Femur (tissue), 1 donor: ENCODE measurements around the gene THTPA.
"Not testable (repeated sequence)": the region's sequence is repeated elsewhere in the genome, so short reads cannot be mapped to it uniquely, and the experiment has no call there.

Source experiments
- DNase-seq: peaks from one replicate; pipeline ENCODE4 v3.0.0-alpha.2; 2017

Gene THTPA

DNA sequence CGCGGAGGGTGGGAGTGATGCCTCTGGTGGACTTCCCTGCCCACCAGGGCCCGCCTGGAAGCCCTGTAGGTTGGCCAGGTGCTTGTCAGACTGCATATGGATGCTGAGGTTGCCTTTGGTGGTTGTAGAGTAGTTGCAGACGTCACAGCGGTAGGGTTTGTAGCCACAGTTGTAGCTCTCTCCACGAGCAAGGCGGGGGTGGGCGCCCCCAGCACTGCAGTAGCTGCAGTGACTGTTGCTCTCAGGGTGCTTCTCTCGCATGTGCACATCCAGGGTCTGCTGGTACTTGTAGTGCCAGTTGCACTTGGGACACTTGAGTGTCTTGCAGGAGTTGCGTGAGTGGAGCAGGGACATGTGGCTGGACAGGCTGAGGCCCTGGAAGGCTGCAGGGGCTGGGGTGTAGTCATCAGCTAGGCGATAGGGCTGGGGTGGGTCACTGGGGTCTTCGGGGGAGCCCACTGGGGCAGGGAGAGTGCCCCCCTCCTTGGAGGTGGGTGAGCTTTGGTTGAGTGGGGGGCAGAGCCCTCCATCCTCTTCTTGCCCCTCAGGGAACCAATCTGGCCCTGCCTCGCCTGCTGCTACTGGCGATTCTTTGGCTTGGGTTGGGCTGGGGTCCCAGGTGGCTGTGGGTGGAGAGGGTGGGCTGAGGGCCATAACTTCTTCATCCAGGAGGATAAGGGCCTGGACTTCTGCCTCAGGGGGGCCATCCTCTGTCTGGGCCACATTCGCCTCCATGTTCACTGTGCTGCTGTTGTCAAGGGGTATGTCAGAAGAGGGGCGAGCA, 22.2 kb upstream of the THTPA start:
- DNase-seq, result no peak

DNA sequence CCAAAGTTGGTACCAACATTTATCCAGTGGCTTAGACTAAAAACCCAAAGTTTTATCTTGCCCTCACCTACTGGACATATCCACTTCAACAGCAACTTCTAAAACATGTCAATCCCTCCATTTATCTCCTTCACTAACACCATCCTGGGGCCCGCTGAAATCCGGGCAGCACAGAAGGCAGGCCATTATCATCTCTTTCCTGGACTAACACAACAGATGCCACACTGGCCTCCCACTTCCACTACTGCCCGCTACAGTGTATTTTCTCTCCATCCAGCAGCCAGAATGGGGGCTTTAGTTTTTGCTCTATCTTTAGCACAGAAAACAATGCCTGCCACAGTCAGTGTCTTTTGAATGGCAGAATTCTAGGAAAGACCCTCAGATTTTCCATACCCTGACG, 20.1 kb upstream of the THTPA start:
- no peak for DNase-seq

DNA sequence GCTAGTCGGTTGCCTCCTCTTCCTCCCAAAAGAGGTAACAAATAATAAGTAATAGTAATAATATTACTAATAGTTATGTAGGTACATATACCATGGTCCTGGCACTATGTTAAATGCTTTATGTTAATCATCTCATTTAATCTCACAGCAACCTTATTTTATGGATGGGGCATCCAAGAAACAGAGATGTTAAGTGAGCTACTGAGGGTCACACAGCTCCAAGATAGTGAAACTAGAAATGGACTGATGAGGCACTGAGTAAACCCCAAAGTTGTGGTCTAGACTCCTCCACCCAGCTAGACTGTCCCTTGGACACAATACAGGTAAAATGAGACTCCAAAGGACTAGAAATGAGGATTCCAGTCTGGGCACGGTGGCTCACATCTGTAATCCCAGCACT, 19.6 kb upstream of the THTPA start:
- DNase-seq, result no peak

DNA sequence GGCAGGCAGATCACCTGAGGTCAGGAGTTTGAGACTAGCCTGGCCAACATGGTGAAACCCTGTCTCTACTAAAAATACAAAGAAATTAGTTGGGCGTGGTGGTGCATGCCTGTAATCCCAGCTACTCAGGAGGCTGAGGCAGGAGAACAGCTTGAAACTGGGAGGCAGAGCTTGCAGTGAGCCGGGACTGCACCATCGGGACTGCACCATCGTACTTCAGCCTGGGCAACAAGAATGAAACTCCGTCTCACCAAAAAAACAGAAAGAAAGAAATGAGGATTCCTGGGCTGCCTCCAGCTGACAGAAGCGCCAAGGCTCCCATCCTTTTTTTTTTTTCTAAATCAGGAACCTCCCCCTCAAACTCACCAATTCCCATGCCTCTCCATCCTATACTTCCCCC, 19.2 kb upstream of the THTPA start:
- DNase-seq, result not testable (repeated sequence)

DNA sequence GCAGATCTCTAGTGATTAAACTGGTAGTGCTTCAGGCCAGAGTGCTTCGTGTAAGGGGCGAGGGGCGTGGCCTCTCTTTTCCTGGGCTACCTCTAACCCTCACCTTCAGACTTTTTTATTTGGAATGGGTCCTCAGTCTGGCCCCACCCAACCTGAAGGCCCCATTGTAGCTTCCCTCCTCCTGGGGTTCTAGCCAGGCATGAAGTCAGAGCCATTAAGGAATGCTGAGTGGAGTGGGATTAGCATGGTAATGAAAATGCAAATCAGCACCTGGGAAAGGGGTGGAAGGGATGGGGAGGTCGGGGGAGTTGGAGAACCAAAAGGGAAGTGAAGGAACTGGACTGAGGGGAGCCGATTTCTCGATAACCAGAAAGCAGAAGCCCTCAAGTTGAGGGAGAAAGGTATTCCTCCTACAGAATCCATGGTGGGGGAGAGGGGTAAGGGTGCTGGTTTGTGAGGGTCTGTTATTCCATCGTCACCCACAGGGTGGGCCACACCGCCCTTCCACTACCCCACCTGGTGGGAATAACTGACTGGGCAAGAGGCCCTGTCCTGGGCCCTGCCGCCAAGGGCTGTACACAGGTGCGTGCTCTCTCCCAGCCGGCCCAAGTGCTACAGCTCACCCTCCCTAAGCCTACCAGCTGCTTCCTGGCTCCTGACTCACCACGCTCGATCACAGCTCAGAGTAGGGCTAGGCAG, 18.6 kb upstream of the THTPA start:
- DNase-seq, result no peak

DNA sequence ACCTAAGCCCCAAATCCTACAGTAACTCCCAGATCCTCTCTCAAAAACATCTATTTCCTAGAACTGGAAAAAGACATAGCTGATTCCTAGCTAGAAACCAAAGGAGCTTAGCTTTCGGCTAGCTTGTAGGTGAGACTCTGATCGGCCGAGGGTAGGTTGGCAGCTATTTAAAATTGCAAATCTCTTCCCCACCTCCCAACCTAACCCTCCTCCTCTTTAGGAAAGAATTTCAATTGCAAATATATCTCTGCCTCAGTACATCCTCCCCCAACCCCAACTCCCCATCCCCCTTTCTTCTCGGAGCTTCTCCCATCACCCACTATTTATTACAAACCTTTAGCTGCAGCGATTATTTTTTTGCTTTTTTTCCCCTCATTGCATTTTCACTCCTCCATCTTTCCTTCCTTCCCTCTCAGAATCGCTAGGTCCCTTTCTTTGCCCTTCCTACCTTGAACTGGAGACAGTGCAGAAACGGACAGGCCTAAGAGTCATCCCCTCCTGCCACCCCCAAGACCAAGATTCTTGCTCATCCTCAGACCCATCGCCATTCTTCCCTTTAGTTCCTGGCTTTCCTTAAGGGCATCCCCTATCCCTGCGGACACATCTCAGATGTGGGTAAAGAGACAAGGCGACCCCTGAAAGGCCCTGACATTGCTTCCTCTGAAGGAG, 17.9 kb upstream of the THTPA start:
- DNase-seq, result no peak

DNA sequence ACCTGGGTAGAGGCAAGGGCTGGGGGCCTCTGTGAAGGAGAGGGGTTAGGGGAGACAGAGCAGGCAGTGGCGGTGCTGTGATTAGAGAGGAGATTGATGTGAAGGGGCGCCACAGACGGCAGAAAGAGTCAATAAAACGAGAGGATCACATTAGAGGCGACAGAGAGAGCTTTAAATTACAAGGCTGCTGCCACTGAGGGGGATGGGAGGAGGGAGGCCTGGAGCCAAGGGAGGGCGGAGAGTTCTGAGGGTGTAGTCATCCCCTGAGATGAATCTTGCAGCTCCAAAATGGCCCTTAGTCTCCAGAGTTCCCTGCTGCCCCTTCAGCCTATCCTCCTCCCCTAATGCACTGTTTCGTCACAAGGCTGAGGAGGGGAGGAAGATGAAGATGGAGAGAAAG, 17.3 kb upstream of the THTPA start:
- peak; percentile 57 for DNase-seq

DNA sequence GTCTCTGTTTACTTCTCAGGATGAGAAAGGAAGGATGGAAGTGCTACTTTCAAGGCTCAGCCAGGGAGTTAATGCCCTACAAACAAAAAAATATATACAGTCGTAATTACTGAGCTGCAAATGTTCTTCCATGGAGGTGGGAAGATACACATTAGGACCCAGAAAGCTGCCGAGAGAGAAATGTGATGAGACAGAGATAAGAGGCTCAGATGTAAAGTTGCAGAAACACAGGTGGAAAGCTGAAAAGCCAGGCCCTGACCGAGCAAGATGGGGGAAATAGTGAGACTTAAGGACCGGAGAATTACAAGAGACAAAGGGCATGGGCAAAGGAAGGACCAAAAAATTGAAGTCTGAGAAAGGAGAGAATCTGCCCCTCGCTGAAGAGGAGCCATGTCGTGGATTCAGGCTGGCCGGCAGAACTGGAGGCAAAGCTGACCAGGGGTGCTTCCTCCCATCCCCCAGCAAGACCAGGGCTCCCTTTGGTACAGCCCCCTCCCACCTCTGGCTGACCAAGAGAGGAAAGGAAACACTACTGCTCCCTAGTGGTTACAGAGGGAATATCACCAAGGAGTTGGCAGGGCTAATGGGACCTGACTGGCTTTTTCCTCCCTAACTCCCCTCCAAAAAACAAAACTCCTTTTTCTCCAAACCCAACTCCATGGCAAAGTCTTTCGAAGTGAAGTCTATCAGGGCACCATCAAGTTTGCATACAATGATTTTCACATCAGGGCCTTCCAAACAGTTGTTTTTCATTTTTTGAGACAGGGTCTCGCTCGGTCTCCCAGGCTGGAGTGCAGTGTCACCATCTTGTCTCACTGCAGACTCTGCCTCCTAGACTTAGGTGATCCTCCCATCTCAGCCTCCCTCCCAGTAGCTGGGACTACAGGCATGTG, 16.6 kb upstream of the THTPA start:
- peak; percentile 40 for DNase-seq

DNA sequence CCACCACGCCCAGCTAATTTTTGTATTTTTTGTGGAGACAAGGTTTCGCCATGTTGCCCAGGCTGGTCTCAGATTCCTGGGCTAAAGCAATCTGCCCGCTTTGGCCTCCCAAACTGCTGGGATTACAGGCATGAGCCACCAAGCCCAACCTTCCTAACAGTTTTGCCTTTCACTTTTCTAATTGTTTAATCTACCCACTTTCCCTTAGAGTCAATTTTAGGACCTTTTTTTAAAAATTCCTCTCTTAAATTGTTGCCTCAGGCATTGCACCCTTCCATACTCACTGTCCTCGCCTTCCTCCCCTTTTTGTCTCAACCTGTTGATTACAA, 16.0 kb upstream of the THTPA start:
- no peak for DNase-seq

DNA sequence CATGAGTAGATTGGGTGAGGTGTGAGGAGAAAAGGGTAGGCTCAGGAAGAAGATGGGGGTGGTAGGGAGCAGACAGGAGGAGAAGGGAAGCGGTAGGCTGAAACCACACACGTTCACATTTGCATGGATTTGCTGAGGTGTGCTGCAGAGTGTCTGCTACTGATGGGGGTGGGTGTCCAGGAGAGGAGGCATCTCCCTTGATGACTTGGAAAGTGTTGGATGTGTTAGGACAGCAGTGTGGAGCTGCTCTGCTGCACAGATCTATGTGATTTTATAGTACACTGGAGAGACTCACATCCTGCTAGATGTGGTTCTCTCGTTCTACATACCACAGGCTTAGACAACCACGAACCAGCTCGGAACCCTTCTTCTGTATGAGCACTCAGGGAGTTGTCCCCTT, 13.8 kb upstream of the THTPA start:
- no peak for DNase-seq

DNA sequence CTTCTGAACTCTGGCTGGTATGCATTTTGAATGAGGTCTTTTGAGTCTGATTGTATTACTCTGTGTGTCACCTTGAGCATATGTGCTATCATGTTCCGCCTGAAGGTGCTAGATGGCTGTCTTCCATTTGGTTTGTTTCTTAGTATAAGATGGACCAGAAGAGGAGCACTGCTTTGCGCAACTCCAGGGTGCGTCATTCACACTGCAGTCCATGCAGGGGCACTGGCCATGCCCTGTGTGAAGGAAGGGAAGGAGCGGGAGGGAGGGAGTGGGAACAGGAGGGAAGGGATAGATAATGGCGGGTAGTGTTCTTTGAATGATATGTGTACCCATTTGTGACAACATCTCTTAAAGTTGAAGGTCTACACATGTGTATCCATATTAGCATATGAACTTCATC, 12.7 kb upstream of the THTPA start:
- no peak for DNase-seq

DNA sequence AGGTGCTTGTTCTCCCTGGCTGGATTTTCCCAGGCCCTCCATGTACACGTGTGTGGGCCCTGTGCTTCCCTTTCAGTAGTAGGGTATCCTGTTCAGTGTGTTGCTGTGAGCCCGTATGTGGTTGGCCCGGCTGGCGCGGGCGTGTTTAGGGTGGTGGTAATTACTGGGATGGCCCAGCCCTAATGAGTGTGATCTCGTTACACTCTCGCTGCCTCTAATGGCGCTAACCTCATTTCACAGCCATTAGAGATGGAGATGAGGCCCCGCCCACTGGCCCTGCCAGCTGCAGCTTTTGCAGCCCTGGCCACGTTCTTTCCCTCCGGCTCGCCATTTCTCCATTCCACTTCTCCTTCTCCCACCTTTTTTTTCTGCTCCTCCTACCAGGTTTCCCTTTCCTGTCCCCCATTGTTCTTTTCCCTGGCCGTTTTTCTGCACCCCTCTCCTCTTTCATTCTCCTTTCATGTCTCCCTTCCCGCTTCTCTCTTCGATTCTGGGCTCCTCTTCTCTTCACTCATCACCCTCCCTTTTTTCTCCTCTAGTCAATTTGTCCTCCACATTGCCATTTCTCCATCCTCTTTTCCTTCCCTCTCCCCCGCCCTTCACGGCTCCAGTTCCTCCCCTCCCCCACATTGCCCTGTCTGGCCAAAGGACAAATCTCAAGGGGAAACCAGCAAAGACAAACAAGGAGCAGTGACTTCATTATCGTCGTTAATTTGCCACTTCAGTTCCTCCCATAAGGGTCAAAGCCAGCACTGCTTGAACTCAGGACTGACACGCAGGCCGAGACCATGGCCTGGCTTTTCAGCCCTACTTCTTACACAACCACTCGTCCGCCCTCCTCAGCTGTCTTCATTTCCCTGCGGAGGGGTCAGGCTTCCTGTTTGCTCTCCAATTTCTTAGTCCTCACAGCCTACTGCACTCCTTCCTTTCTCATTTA, 11.3 kb upstream of the THTPA start:
- DNase-seq, result no peak

DNA sequence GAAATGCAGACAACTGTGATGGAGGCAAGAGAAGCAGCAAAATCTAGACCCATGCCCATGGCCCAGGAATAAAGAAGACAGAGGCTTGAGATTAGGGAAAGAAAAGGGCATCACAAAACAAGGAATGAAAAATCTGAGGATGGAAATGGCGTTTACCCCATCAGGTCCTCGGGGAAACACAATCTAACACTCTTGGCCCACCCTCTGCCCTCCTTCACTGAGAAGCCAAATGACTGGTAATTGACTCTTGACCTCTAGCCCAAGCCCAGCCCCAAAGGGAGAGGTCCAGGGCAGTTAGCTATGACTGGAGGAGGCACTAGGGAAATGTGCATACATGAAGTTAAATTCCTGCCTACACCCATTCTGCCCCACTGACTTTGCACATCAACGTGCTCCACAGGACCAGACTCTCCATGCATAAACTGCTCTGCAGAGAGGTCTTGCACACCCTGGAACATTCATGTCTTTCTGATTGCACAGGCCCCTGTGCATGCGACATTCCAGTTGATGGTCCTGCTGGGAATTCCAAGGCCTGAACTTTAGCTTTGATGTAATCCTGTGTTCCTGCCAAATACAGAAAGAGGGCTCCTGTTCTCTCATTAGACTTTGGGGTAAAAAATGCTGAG, 10.2 kb upstream of the THTPA start:
- no peak for DNase-seq

DNA sequence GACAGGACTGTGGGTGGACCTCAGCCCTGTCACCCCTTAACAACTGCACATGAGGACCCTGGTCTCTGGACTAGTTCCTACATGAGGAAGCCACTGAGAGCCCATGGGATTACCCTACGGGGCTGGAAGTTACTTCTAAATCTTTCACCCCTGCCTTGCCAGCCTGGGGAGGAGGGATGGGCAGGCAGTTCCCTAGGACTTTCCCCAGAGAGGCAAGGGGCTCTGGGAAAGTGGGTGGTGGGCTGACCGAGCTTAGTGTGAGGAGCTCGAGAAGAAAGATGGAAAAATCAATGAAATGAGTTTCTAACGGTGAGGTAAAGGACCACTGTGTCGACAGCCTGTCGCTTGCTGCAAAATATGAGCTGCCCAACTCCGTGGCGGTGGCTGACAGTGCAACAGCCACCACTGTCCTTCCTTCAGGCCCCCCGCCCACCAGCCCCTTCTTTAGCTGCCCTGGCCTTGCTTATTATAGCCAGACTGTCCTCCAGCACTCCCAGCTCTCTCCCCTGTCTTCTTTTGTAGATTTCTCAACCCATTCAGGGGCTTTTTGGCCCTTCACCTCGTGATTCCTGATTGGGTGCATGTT, 9.5 kb upstream of the THTPA start:
- no peak for DNase-seq

DNA sequence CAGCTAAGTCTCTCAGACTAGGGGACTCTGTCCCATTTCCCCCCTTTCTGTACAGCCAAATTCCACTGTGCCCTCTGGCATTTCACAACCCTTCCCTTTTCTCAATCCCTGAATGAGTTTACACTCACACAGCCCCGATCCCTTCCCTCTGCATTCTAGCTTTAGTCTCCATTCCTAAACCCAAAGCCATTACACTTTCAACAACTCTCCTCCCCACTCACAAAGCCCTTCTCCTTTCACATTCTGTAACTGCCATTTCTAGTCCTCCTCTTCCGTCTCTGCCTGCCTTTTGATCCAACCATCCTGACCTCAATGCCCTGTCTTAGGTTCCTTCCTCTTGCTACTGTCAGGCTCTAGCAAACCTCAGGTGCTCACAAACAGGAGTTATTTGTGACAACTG, 8.1 kb upstream of the THTPA start:
- no peak for DNase-seq

DNA sequence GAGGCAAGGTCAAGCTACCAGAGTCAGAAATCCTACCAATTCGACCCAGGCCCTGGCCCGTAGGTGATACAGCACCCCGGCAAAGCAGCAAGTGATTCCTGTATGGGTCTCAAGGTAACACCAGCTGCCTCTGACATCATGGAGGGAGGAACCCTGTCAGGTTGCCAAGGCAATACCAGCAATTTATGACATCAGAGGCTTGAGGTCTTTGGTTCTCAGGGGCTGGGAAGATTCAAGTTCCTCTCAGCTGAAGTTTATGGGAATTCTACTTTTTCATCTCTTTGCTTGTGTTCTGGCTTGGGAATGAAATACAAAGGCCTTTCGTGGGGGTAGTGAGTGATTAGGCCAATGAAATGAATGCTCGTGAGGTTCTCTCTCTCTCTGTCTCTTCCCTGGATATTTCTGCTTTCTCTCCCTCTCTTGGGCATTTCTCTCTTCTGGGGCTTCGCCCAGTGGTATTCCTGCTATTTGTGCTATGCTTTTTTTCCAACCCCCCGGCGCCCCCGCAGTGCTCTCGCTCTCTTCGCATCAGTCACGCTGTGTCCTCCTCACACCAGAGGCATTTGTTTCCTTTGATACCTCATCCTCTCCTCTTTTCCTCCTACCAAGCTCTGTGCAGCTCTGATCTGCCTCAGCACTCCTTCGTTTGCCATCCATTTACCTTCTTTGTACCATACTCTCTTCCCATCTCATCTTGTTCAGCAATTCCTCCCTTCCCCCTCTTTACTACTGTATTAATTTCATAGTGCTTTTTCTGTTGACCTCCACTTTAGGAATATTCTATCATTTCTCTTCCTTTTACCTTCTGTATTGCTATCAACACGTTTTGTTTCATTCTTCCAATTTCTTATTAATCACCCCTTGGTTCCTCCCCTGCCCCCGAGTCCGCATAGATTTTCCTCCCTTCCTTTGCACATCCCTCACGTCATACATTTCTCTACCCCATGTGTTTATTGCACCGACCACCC, 7.4 kb upstream of the THTPA start:
- DNase-seq, result no peak

DNA sequence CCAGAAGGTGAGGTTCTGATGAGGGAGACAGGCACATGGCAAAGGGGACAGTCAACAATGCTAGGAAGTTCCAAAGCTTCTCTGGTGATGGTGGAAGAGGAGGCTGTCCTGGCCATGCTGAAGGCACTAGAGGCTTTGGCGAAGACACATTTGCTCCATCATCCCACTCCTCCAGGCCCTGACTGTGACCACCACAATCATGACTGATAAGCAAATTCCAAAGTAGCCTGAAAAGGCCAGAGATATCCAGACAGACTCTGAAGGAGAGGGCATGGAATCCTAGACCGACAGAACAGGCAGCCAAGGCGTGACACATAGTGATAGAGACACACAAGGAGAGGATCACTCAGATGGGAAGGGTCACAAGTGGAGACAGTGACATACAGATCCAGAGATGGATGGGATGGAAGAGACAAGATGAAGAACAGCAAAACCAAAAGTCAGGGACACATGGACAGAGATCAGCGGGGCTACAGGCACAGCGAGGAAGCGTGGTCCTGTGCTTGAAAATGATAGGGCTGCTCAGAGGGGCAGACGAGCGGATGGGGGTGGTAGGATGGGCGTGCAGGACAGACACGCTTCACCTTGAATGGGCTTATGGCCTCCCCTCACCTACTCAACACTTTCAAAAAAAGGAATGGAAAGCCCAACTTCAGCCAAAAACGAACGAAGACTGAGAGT, 5.8 kb upstream of the THTPA start:
- DNase-seq, result no peak

DNA sequence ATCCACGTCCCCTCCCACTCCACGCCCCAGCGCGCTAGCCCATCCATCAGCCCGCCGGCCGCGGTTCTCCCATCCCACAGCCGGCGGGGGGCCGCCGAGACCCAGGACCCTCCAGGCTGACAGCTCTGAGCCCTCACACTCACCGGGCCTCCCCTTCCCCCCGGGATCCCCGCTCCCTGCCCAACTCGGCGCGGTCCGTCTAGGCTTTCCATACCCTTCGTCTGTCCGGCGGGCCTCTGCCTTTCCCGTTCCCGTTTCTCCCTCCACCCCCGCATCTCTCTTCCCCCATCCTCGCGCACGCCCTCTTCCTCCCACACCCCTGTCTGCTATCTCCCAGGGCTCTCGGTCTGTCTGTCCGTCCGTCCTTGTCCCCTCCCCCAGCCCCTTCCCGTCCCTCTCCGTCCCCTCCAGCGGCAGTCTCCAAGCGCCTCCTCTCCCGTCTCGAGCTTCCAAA, 5.2 kb upstream of the THTPA start:
- no peak for DNase-seq
